Neural cell (in vitro differentiated cells): ENCODE results near the gene FZD8.

Experiments
- CTCF ChIP-seq: fragments of 450-650 bp; IDR thresholded peaks from 2 replicates; pipeline ENCODE4 v1.5.1; 2014; ENCODE audit warnings: antibody characterized with exemption, mild to moderate bottlenecking, moderate library complexity; ENCODE audit not compliant: poor library complexity, severe bottlenecking
- EP300 ChIP-seq: fragments of 450-650 bp; conservative IDR thresholded peaks from 2 replicates; pipeline ENCODE4 v1.6.1; 2014; ENCODE audit warnings: antibody characterized with exemption, mild to moderate bottlenecking, moderate library complexity; ENCODE audit not compliant: poor library complexity, severe bottlenecking
- EZH2 ChIP-seq: fragments of 200-600, 300-800 bp; shearing (Covaris generic), sonication (generic); IDR thresholded peaks from 2 replicates; pipeline ENCODE4 v1.6.1; 2014; ENCODE audit warnings: antibody characterized with exemption, low read length, borderline replicate concordance, mild to moderate bottlenecking; ENCODE audit not compliant: insufficient read depth, poor library complexity, severe bottlenecking
- POLR2AphosphoS5 ChIP-seq: IDR thresholded peaks from 2 replicates; pipeline ENCODE4 v1.6.1; 2012
- REST ChIP-seq: IDR thresholded peaks from 2 replicates; pipeline ENCODE4 v1.6.1; 2012; ENCODE audit warnings: borderline replicate concordance
- TAF1 ChIP-seq: IDR thresholded peaks from 2 replicates; pipeline ENCODE4 v1.6.1; 2012; ENCODE audit warnings: low read depth

DNA sequence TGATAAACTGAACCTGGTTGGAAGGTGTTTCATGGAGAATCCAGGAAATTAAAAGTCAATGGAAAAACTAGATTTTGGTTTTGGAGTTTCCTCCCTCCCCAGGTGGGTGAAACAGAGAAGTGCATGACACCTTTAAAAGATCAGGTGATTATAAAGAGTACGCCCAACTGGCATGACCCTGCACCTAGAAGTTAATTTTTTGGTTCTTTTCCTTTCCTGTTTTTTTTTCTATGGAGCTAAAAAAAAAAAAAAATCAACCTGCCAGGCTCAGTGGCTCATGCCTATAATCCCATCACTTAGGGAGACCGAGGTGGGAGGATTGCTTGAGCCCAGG is 29.0 kb downstream of the FZD8 start:
- TF ChIP-seq TAF1 (no peak), CTCF (no peak), REST (no peak), EP300 (no peak), EZH2 (no peak), POLR2AphosphoS5 (no peak)
